Vagina (tissue), 2 donors: ENCODE data around the gene CFAP68.
A peak's percentile ranks its signal among the peaks of the same experiment; 100 is the strongest.

ENCODE experiments used
- POLR2A ChIP-seq, 2 donors: fragments of 450-650 bp; IDR thresholded peaks; one replicate each; pipeline ENCODE4 v1.6.1; 2017; ENCODE audit warnings: antibody characterized with exemption in 2 of 2, mild to moderate bottlenecking in 2 of 2, moderate library complexity in 2 of 2
- POLR2AphosphoS5 ChIP-seq, 2 donors: sonication (generic); formaldehyde crosslinking; IDR thresholded peaks; one replicate each; pipeline ENCODE4 v1.9.0; 2017; ENCODE audit warnings: antibody characterized with exemption in 2 of 2, mild to moderate bottlenecking in 2 of 2, low read depth in 1 of 2; ENCODE audit not compliant: insufficient read depth in 1 of 2
- TF ChIP-seq, protein P1 (sequence below), 3 experiments: fragments of 450-650 bp in 2 of 3; fragments of 200-600 bp in 1 of 3; sonication (generic) in 1 of 3; IDR thresholded peaks; one replicate each; pipeline ENCODE4 v1.5.1; 2017 to 2019; ENCODE audit warnings: antibody characterized with exemption in 3 of 3, mild to moderate bottlenecking in 2 of 3, moderate library complexity in 2 of 3

- TF ChIP-seq, protein P1, sequence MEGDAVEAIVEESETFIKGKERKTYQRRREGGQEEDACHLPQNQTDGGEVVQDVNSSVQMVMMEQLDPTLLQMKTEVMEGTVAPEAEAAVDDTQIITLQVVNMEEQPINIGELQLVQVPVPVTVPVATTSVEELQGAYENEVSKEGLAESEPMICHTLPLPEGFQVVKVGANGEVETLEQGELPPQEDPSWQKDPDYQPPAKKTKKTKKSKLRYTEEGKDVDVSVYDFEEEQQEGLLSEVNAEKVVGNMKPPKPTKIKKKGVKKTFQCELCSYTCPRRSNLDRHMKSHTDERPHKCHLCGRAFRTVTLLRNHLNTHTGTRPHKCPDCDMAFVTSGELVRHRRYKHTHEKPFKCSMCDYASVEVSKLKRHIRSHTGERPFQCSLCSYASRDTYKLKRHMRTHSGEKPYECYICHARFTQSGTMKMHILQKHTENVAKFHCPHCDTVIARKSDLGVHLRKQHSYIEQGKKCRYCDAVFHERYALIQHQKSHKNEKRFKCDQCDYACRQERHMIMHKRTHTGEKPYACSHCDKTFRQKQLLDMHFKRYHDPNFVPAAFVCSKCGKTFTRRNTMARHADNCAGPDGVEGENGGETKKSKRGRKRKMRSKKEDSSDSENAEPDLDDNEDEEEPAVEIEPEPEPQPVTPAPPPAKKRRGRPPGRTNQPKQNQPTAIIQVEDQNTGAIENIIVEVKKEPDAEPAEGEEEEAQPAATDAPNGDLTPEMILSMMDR (IDR thresholded peaks at IDR 0.05): peak in 1 of 3 experiments; percentile 21
- TF ChIP-seq POLR2A (IDR thresholded peaks at IDR 0.05) (no peak), POLR2AphosphoS5 (IDR thresholded peaks at IDR 0.05; ENCODE audit: insufficient read depth in 1 of 2, low read depth in 1 of 2) (no peak)
Observed at GRCh38 chr11:111851636-111852035, 27.7 kb upstream of the CFAP68 start.
